Measurements from ENCODE around the gene VPS16. TPM values are rescaled to one million over a fixed set of nuclear protein-coding genes. Genes with fewer than 3 reads are reported as not detected.
"Not testable (repeated sequence)": the region's sequence is repeated elsewhere in the genome, so short reads cannot be mapped to it uniquely, and the experiment has no call there.

The VPS16 gene
- total RNA-seq, 1 experiment from 2014 or later: 22.2 TPM

- intact Hi-C loops (cut with micrococcal nuclease; ENCODE audit: unreplicated experiment): no loop called here
- CTCF ChIA-PET: no interaction called here
- Mint-ChIP-seq H3K27ac (ENCODE audit: unreplicated experiment) (no peak overlapping the region), H3K4me3 (ENCODE audit: low read depth, unreplicated experiment) (no peak overlapping the region), H3K27me3 (ENCODE audit: unreplicated experiment) (peaks cover 86% of the 10 kb centered on the region), H3K36me3 (ENCODE audit: insufficient read depth, unreplicated experiment) (no peaks in the 10 kb centered on the region), H3K4me1 (ENCODE audit: low read depth, unreplicated experiment) (peaks cover 18% of the 10 kb centered on the region), H3K9me3 (ENCODE audit: low read depth, unreplicated experiment) (no peaks in the 10 kb centered on the region)
- no TSS peak for BruUV-seq (replicated peaks)
- TF ChIP-seq CTCF (IDR thresholded peaks at IDR 0.05; ENCODE audit: unreplicated experiment): no peak
- DNase-seq: no peak
Observed at GRCh38 chr20:2806351-2806701, 34.2 kb upstream of the VPS16 start.

GRCh38 chr20:2807019-2807418 lies 33.5 kb upstream of the VPS16 start:
- H3K4me1 Mint-ChIP-seq (ENCODE audit: low read depth, unreplicated experiment): peaks cover 16% of the 10 kb centered on the region
- no peaks in the 10 kb centered on the region for H3K36me3 Mint-ChIP-seq (ENCODE audit: insufficient read depth, unreplicated experiment)
- no peak for DNase-seq
- intact Hi-C loops (cut with micrococcal nuclease; ENCODE audit: unreplicated experiment): no loop called here
- TF ChIP-seq CTCF (IDR thresholded peaks at IDR 0.05; ENCODE audit: unreplicated experiment): no peak
- CTCF ChIA-PET: no interaction called here
- H3K27me3 Mint-ChIP-seq (ENCODE audit: unreplicated experiment): peaks cover 86% of the 10 kb centered on the region
- H3K9me3 Mint-ChIP-seq (ENCODE audit: low read depth, unreplicated experiment): no peaks in the 10 kb centered on the region
- H3K4me3 Mint-ChIP-seq (ENCODE audit: low read depth, unreplicated experiment): no peak overlapping the region
- no TSS peak for BruUV-seq (replicated peaks)
- no peak overlapping the region for H3K27ac Mint-ChIP-seq (ENCODE audit: unreplicated experiment)

- H3K36me3 Mint-ChIP-seq (ENCODE audit: insufficient read depth, unreplicated experiment); H3K27ac Mint-ChIP-seq (ENCODE audit: unreplicated experiment); CTCF ChIA-PET; H3K9me3 Mint-ChIP-seq (ENCODE audit: low read depth, unreplicated experiment); H3K4me3 Mint-ChIP-seq (ENCODE audit: low read depth, unreplicated experiment); DNase-seq; intact Hi-C loops (cut with micrococcal nuclease; ENCODE audit: unreplicated experiment); BruUV-seq (replicated peaks): not testable (repeated sequence)
- peaks cover 16% of the 10 kb centered on the region for H3K4me1 Mint-ChIP-seq (ENCODE audit: low read depth, unreplicated experiment)
- H3K27me3 Mint-ChIP-seq (ENCODE audit: unreplicated experiment): peaks cover 86% of the 10 kb centered on the region
Observed at GRCh38 chr20:2807929-2808328, 32.6 kb upstream of the VPS16 start.

GRCh38 chr20:2809690-2810089 lies 30.9 kb upstream of the VPS16 start:
- CTCF ChIA-PET: no interaction called here
- no peak for DNase-seq
- no peak for TF ChIP-seq CTCF (IDR thresholded peaks at IDR 0.05; ENCODE audit: unreplicated experiment)
- Mint-ChIP-seq H3K4me3 (ENCODE audit: low read depth, unreplicated experiment) (no peak overlapping the region), H3K4me1 (ENCODE audit: low read depth, unreplicated experiment) (peaks cover 16% of the 10 kb centered on the region), H3K27ac (ENCODE audit: unreplicated experiment) (no peak overlapping the region), H3K27me3 (ENCODE audit: unreplicated experiment) (peaks cover 83% of the 10 kb centered on the region), H3K9me3 (ENCODE audit: low read depth, unreplicated experiment) (no peaks in the 10 kb centered on the region), H3K36me3 (ENCODE audit: insufficient read depth, unreplicated experiment) (no peaks in the 10 kb centered on the region)
- intact Hi-C loops (cut with micrococcal nuclease; ENCODE audit: unreplicated experiment): no loop called here
- no TSS peak for BruUV-seq (replicated peaks)

- Mint-ChIP-seq H3K27me3 (ENCODE audit: unreplicated experiment) (peaks cover 71% of the 10 kb centered on the region), H3K27ac (ENCODE audit: unreplicated experiment) (no peak overlapping the region), H3K9me3 (ENCODE audit: low read depth, unreplicated experiment) (no peaks in the 10 kb centered on the region), H3K4me3 (ENCODE audit: low read depth, unreplicated experiment) (no peak overlapping the region), H3K36me3 (ENCODE audit: insufficient read depth, unreplicated experiment) (no peaks in the 10 kb centered on the region), H3K4me1 (ENCODE audit: low read depth, unreplicated experiment) (peaks cover 8% of the 10 kb centered on the region)
- DNase-seq: no peak
- no TSS peak for BruUV-seq (replicated peaks)
- no peak for TF ChIP-seq CTCF (IDR thresholded peaks at IDR 0.05; ENCODE audit: unreplicated experiment)
- intact Hi-C loops (cut with micrococcal nuclease; ENCODE audit: unreplicated experiment): no loop called here
- CTCF ChIA-PET: no interaction called here
Observed at GRCh38 chr20:2812189-2812588, 28.4 kb upstream of the VPS16 start.
